OCI-LY7 (cell line): ENCODE data around the gene PRRC1. TPM values are rescaled to one million over a fixed set of nuclear protein-coding genes. Genes with fewer than 3 reads are reported as not detected.

ENCODE experiments used
- BruUV-seq: library from RNA; stranded (reverse); fragments of 400-500 nt; replicated peaks from 2 replicates; lab custom pipeline; 2021; lab: Mats Ljungman, UMichigan
- CTCF ChIA-PET: fragments of 300-600 bp; sonication (Branson Sonifier 250); formaldehyde crosslinking; loops from one replicate; lab custom pipeline; 2022; ENCODE audit warnings: antibody characterized with exemption; ENCODE audit not compliant: unreplicated experiment; lab: Charles Lee
- POLR2A ChIA-PET: fragments of 300-600 bp; sonication (Branson Sonifier 250); formaldehyde crosslinking; loops from one replicate; lab custom pipeline; 2022; ENCODE audit warnings: antibody characterized with exemption; lab: Charles Lee
- DNase-seq: peaks from one replicate; pipeline ENCODE4 v3.0.0-alpha.2; 2015; ENCODE audit warnings: low spot score
- H2AFZ ChIP-seq: fragments of 200-600 bp; sonication (generic), shearing (Covaris generic); 2 replicates; pipeline ENCODE4 v1.6.1; 2014; ENCODE audit warnings: mild to moderate bottlenecking, antibody characterized with exemption, low read length, moderate library complexity
- H3K27ac ChIP-seq: fragments of 200-600 bp; sonication (generic); 2 replicates; pipeline ENCODE4 v1.5.1; 2014; ENCODE audit warnings: mixed run types, low read depth, mild to moderate bottlenecking, moderate library complexity, low read length, inconsistent platforms; ENCODE audit not compliant: poor library complexity, severe bottlenecking
- H3K36me3 ChIP-seq: fragments of 200-600 bp; sonication (generic); 2 replicates; pipeline ENCODE4 v1.6.1; 2014; ENCODE audit warnings: mild to moderate bottlenecking, antibody characterized with exemption, low read length, moderate library complexity, mixed read lengths; ENCODE audit not compliant: insufficient read depth
- H3K4me1 ChIP-seq: fragments of 200-600 bp; sonication (generic); 2 replicates; pipeline ENCODE4 v1.5.1; 2014; ENCODE audit warnings: mild to moderate bottlenecking, low read length; ENCODE audit not compliant: insufficient read depth, poor library complexity, severe bottlenecking
- H3K4me2 ChIP-seq: fragments of 200-600 bp; sonication (generic); 2 replicates; pipeline ENCODE4 v1.6.1; 2014; ENCODE audit warnings: mild to moderate bottlenecking, low read length
- H3K4me3 ChIP-seq: fragments of 200-600 bp; sonication (generic); 2 replicates; pipeline ENCODE4 v1.5.1; 2014; ENCODE audit warnings: mild to moderate bottlenecking, low read depth, low read length; ENCODE audit not compliant: poor library complexity, severe bottlenecking
- H3K79me2 ChIP-seq: fragments of 200-600 bp; sonication (generic); 2 replicates; pipeline ENCODE4 v1.6.1; 2016; ENCODE audit warnings: low read depth, mild to moderate bottlenecking, low read length, moderate library complexity, mixed read lengths; ENCODE audit not compliant: insufficient read depth
- H3K9me2 ChIP-seq: fragments of 200-600 bp; sonication (generic); 2 replicates; pipeline ENCODE4 v1.6.1; 2016; ENCODE audit warnings: mild to moderate bottlenecking, low read length, mixed read lengths; ENCODE audit not compliant: insufficient read depth
- H3K9me3 ChIP-seq: fragments of 200-600 bp; sonication (generic); 2 replicates; pipeline ENCODE4 v1.6.1; 2014; ENCODE audit warnings: mild to moderate bottlenecking, mixed run types, low read length, mixed read lengths
- H4K20me1 ChIP-seq: fragments of 200-600 bp; sonication (generic); 2 replicates; pipeline ENCODE4 v1.6.1; 2014; ENCODE audit warnings: mild to moderate bottlenecking, antibody characterized with exemption, low read length, moderate library complexity, mixed read lengths; ENCODE audit not compliant: insufficient read depth
- CTCF ChIP-seq: fragments of 200-600 bp; sonication (generic); conservative IDR thresholded peaks from 2 replicates; pipeline ENCODE4 v1.5.1; 2014; ENCODE audit warnings: mild to moderate bottlenecking, antibody characterized with exemption, low read length, moderate library complexity, mixed read lengths
- EZH2phosphoT487 ChIP-seq: fragments of 200-600 bp; sonication (generic); IDR thresholded peaks from 2 replicates; pipeline ENCODE4 v1.6.1; 2018; ENCODE audit warnings: low read depth, borderline replicate concordance, mild to moderate bottlenecking, mixed run types, antibody characterized with exemption, low read length, moderate library complexity, mixed read lengths
- intact Hi-C: fragments of 100-400 bp; cut with micrococcal nuclease; formaldehyde crosslinking; loops from one replicate; pipeline ENCODE4 v1.10.0; 2022; ENCODE audit not compliant: unreplicated experiment
- total RNA-seq, 2 experiments: library from RNA; depleted of rRNA in 1 of 2; stranded (reverse); fragments of >200 nt in 1 of 2; shearing (Covaris generic) in 1 of 2; gene quantifications; 2 replicates each; pipeline ENCODE4 v1.2.3, GENCODE V29; 2014 to 2022

PRRC1 gene
- total RNA-seq, 2 experiments from 2014 or later, result 32.7 to 46.5 TPM

- Histone ChIP-seq H3K36me3 (no peaks in the 10 kb centered on the region), H4K20me1 (no peaks in the 10 kb centered on the region), H3K79me2 (no peaks in the 10 kb centered on the region), H3K9me2 (no peaks in the 10 kb centered on the region), H3K9me3 (no peaks in the 10 kb centered on the region), H2AFZ (peak overlapping the region; percentile 96), H3K4me3 (no peak overlapping the region), H3K4me1 (peaks cover 24% of the 10 kb centered on the region), H3K4me2 (peak overlapping the region; percentile 49), H3K27ac (no peak overlapping the region)
- DNase-seq, result peak; percentile 24
- ChIA-PET CTCF (no interaction called here), POLR2A (interaction anchor here (0.8 to 1.7 kb wide), 3 partner anchors 10 to 328 kb away, joined by 3 to 9 read pairs (median 3); no protein-coding TSS in a partner anchor)
- BruUV-seq, result no TSS peak
- TF ChIP-seq CTCF, result no peak
- no peak for TF ChIP-seq EZH2phosphoT487
- intact Hi-C loops, result no loop called here
Measured at GRCh38 chr5:127585661-127586060, 68.2 kb downstream of the PRRC1 start.

GRCh38 chr5:127586066-127586770, 68.8 kb downstream of the PRRC1 start:
- ChIA-PET POLR2A (interaction anchor here (0.7 to 1.7 kb wide), 3 partner anchors 9 to 414 kb away, joined by 3 to 9 read pairs (median 3); no protein-coding TSS in a partner anchor), CTCF (no interaction called here)
- intact Hi-C loops, result no loop called here
- H3K36me3 ChIP-seq, result no peaks in the 10 kb centered on the region
- H3K9me2 ChIP-seq, result no peaks in the 10 kb centered on the region
- no peak overlapping the region for H3K4me3 ChIP-seq
- H3K9me3 ChIP-seq, result no peaks in the 10 kb centered on the region
- no peak overlapping the region for H3K27ac ChIP-seq
- H2AFZ ChIP-seq, result peak overlapping the region; percentile 96
- no peaks in the 10 kb centered on the region for H3K79me2 ChIP-seq
- no peak for DNase-seq
- H4K20me1 ChIP-seq, result no peaks in the 10 kb centered on the region
- no TSS peak for BruUV-seq
- TF ChIP-seq EZH2phosphoT487 (no peak), CTCF (0 out of 2 replicates have a peak, but pooled peaks have one; percentile 24)
- peaks cover 24% of the 10 kb centered on the region for H3K4me1 ChIP-seq
- H3K4me2 ChIP-seq, result peak overlapping the region; percentile 49

- Histone ChIP-seq H2AFZ (no peak overlapping the region; the same call in 1 of the 2 replicates), H3K79me2 (no peaks in the 10 kb centered on the region), H3K4me2 (peak overlapping the region; percentile 28; the same call in 1 of the 2 replicates), H3K9me2 (no peaks in the 10 kb centered on the region), H4K20me1 (no peaks in the 10 kb centered on the region), H3K4me1 (peaks cover 24% of the 10 kb centered on the region), H3K27ac (no peak overlapping the region), H3K4me3 (no peak overlapping the region), H3K36me3 (no peaks in the 10 kb centered on the region), H3K9me3 (no peaks in the 10 kb centered on the region)
- intact Hi-C loops, result no loop called here
- no peak for DNase-seq
- BruUV-seq, result no TSS peak
- ChIA-PET CTCF (no interaction called here), POLR2A (interaction anchor here (0.5 to 1.7 kb wide), 3 partner anchors 9 to 441 kb away, joined by 3 to 9 read pairs (median 3); no protein-coding TSS in a partner anchor)
- TF ChIP-seq EZH2phosphoT487 (no peak), CTCF (no peak)
Measured at GRCh38 chr5:127586811-127587210, 69.4 kb downstream of the PRRC1 start.
